ENCODE results near the gene CLASP1.

The CLASP1 gene

GRCh38 chr2:121492409-121492808 is 156.9 kb downstream of the CLASP1 start:
- H3K27ac ChIP-seq: no peak overlapping the region
- no peak for TF ChIP-seq ZFX (IDR thresholded peaks at IDR 0.05)
- TF ChIP-seq, protein P1, sequence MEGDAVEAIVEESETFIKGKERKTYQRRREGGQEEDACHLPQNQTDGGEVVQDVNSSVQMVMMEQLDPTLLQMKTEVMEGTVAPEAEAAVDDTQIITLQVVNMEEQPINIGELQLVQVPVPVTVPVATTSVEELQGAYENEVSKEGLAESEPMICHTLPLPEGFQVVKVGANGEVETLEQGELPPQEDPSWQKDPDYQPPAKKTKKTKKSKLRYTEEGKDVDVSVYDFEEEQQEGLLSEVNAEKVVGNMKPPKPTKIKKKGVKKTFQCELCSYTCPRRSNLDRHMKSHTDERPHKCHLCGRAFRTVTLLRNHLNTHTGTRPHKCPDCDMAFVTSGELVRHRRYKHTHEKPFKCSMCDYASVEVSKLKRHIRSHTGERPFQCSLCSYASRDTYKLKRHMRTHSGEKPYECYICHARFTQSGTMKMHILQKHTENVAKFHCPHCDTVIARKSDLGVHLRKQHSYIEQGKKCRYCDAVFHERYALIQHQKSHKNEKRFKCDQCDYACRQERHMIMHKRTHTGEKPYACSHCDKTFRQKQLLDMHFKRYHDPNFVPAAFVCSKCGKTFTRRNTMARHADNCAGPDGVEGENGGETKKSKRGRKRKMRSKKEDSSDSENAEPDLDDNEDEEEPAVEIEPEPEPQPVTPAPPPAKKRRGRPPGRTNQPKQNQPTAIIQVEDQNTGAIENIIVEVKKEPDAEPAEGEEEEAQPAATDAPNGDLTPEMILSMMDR (conservative IDR thresholded peaks at IDR 0.05): no peak

- no peak overlapping the region for H3K27ac ChIP-seq
- TF ChIP-seq ZFX (IDR thresholded peaks at IDR 0.05): no peak
- TF ChIP-seq, protein P1 (conservative IDR thresholded peaks at IDR 0.05): no peak
Measured at GRCh38 chr2:121491518-121491917, 157.7 kb downstream of the CLASP1 start.

- TF ChIP-seq ZFX (IDR thresholded peaks at IDR 0.05): no peak
- TF ChIP-seq, protein P1 (conservative IDR thresholded peaks at IDR 0.05): no peak
- no peak overlapping the region for H3K27ac ChIP-seq
Measured at GRCh38 chr2:121490584-121491133, 158.6 kb downstream of the CLASP1 start.

DNA sequence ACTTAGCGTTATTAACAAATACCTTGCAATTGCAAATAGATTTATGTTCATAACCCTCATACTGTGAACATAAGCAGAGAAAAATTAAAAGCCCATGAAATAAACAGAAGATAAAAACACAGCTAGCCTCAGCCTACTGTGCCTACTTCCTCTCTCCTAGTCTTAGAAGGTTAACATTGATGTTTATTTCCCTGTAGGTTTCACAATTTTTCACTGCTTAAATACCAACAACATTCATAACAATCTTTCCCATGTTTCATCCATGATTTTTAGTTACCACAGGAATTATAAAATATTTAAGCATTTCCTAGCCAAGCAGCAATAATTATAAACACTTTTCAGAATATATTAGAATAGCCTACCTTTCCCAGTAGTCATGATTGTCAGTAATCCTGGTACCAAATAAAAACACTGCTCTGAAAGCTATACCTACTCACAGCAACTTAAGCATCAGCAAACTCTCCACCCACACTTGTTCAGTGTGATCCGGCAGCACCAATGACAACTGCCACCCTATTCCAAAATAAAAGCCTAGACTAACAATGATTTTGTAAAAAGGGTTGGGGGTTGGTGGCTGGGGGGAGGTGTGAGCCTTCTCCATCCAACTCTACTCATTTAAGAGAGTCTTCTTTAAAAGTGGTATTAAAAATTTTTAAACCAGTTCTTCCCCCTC is 159.2 kb downstream of the CLASP1 start:
- H3K27ac ChIP-seq: no peak overlapping the region
- TF ChIP-seq ZFX (IDR thresholded peaks at IDR 0.05): no peak
- TF ChIP-seq, protein P1 (conservative IDR thresholded peaks at IDR 0.05): no peak

DNA sequence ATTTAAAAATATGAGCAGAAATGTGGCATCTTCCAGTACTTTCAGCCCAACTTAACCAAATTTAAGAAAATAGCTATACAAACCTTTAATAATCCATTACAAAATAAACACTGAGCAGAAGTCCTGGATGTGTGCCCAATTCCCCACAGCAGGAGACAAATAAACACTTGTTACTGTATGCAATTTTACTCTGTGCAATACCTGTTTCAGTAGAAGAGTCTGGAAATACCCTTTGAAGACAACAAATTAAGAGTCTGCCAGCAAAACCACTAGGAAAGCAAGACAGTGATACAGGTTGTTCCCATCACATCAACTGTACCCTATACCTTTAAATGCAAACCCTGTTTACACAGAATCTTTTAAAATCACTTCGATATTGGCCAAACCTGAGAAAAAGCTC is 160.0 kb downstream of the CLASP1 start:
- TF ChIP-seq ZFX (IDR thresholded peaks at IDR 0.05): no peak
- TF ChIP-seq, protein P1 (conservative IDR thresholded peaks at IDR 0.05): no peak
- H3K27ac ChIP-seq: no peak overlapping the region

DNA sequence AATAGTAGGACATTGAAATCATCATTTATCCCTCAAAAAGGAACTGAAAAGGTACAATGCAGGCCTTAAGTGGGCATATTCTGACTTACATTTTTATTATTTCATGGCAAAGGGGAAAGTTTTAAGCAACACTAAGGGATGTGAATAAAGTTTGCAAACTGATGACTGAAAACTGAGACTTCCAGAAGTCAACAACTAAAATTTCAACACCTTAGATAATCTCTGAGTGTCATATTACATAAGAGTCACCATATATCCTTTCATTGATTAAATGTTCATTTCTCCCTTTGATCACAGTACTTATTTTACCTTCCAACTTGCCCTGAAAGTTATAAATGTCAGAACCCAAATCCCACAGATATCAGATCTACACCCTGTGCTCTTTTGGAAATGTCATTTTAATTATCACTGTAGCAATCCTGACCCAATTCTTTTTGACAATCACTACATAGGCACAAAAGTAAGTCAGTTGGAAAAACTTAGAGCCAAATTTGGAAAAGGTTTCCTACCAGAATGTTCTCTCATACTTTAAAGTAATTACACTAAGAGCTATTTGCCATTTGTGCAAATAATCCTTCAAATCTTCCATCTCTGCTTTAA is 163.0 kb downstream of the CLASP1 start:
- no peak for TF ChIP-seq ZFX (IDR thresholded peaks at IDR 0.05)
- TF ChIP-seq, protein P1 (conservative IDR thresholded peaks at IDR 0.05): no peak
- H3K27ac ChIP-seq: no peak overlapping the region

- no peak overlapping the region for H3K27ac ChIP-seq
- TF ChIP-seq, protein P1 (conservative IDR thresholded peaks at IDR 0.05): no peak
- TF ChIP-seq ZFX (IDR thresholded peaks at IDR 0.05): no peak
Measured at GRCh38 chr2:121485039-121485438, 164.2 kb downstream of the CLASP1 start.
